Neuron (in vitro differentiated cells): ENCODE data around the gene PSMA6.

Experiments
- H2AFZ ChIP-seq: one replicate; pipeline ENCODE4 v1.6.1; 2013; ENCODE audit warnings: low read depth, mild to moderate bottlenecking, inconsistent platforms, low read length, moderate library complexity
- H3K27me3 ChIP-seq: one replicate; pipeline ENCODE4 v1.6.1; 2013; ENCODE audit warnings: low read length; ENCODE audit not compliant: insufficient read depth
- H3K36me3 ChIP-seq: one replicate; pipeline ENCODE4 v1.6.1; 2013; ENCODE audit warnings: low read length; ENCODE audit not compliant: insufficient read depth
- H3K4me1 ChIP-seq: one replicate; pipeline ENCODE4 v1.6.1; 2013; ENCODE audit warnings: low read length; ENCODE audit not compliant: insufficient read depth
- H3K4me3 ChIP-seq: 2 replicates; pipeline ENCODE4 v1.5.1; 2013; ENCODE audit warnings: mild to moderate bottlenecking, low read length, moderate library complexity
- H3K9me3 ChIP-seq: one replicate; pipeline ENCODE4 v1.6.1; 2013; ENCODE audit warnings: low read length

PSMA6 gene

GRCh38 chr14:35257809-35258208 is 34.4 kb upstream of the PSMA6 start:
- Histone ChIP-seq H3K36me3 (no peaks in the 10 kb centered on the region), H2AFZ (no peak overlapping the region), H3K27me3 (no peaks in the 10 kb centered on the region), H3K4me1 (no peaks in the 10 kb centered on the region), H3K9me3 (no peaks in the 10 kb centered on the region), H3K4me3 (no peak overlapping the region)

GRCh38 chr14:35258420-35258819 is 33.8 kb upstream of the PSMA6 start:
- Histone ChIP-seq H3K4me1 (no peaks in the 10 kb centered on the region), H3K36me3 (no peaks in the 10 kb centered on the region), H3K9me3 (no peaks in the 10 kb centered on the region), H2AFZ (no peak overlapping the region), H3K27me3 (no peaks in the 10 kb centered on the region), H3K4me3 (no peak overlapping the region)

GRCh38 chr14:35261774-35262173 is 30.4 kb upstream of the PSMA6 start:
- no peaks in the 10 kb centered on the region for H3K27me3 ChIP-seq
- no peaks in the 10 kb centered on the region for H3K4me1 ChIP-seq
- H3K36me3 ChIP-seq: no peaks in the 10 kb centered on the region
- H3K9me3 ChIP-seq: no peaks in the 10 kb centered on the region
- H2AFZ ChIP-seq: no peak overlapping the region
- H3K4me3 ChIP-seq: no peak overlapping the region

- Histone ChIP-seq H3K36me3 (no peaks in the 10 kb centered on the region), H2AFZ (no peak overlapping the region), H3K9me3 (no peaks in the 10 kb centered on the region), H3K4me1 (no peaks in the 10 kb centered on the region), H3K27me3 (no peaks in the 10 kb centered on the region), H3K4me3 (no peak overlapping the region)
These were observed 29.7 kb upstream of the PSMA6 start for GRCh38 chr14:35262436-35262835.

GRCh38 chr14:35268946-35269345 is 23.2 kb upstream of the PSMA6 start:
- H3K4me1 ChIP-seq: no peaks in the 10 kb centered on the region
- no peaks in the 10 kb centered on the region for H3K27me3 ChIP-seq
- H3K4me3 ChIP-seq: no peak overlapping the region
- no peak overlapping the region for H2AFZ ChIP-seq
- no peaks in the 10 kb centered on the region for H3K9me3 ChIP-seq
- peaks cover 20% of the 10 kb centered on the region for H3K36me3 ChIP-seq

- H3K36me3 ChIP-seq: peaks cover 27% of the 10 kb centered on the region
- no peaks in the 10 kb centered on the region for H3K9me3 ChIP-seq
- no peaks in the 10 kb centered on the region for H3K4me1 ChIP-seq
- no peaks in the 10 kb centered on the region for H3K27me3 ChIP-seq
- H3K4me3 ChIP-seq: no peak overlapping the region
- no peak overlapping the region for H2AFZ ChIP-seq
These were observed 17.4 kb upstream of the PSMA6 start for GRCh38 chr14:35274805-35275204.

GRCh38 chr14:35277179-35277578 is 15.0 kb upstream of the PSMA6 start:
- Histone ChIP-seq H3K27me3 (no peaks in the 10 kb centered on the region), H3K4me1 (no peaks in the 10 kb centered on the region), H3K4me3 (no peak overlapping the region), H2AFZ (no peak overlapping the region), H3K36me3 (peaks cover 17% of the 10 kb centered on the region), H3K9me3 (no peaks in the 10 kb centered on the region)

GRCh38 chr14:35279369-35279768 is 12.8 kb upstream of the PSMA6 start:
- Histone ChIP-seq H3K9me3 (no peaks in the 10 kb centered on the region), H3K36me3 (peaks cover 7% of the 10 kb centered on the region), H3K4me3 (no peak overlapping the region), H2AFZ (no peak overlapping the region), H3K4me1 (no peaks in the 10 kb centered on the region), H3K27me3 (no peaks in the 10 kb centered on the region)

GRCh38 chr14:35281341-35281740 is 10.8 kb upstream of the PSMA6 start:
- no peaks in the 10 kb centered on the region for H3K9me3 ChIP-seq
- peaks cover 2% of the 10 kb centered on the region for H3K36me3 ChIP-seq
- no peak overlapping the region for H3K4me3 ChIP-seq
- no peaks in the 10 kb centered on the region for H3K27me3 ChIP-seq
- no peak overlapping the region for H2AFZ ChIP-seq
- no peaks in the 10 kb centered on the region for H3K4me1 ChIP-seq

GRCh38 chr14:35284506-35284905 is 7.7 kb upstream of the PSMA6 start:
- Histone ChIP-seq H3K9me3 (no peaks in the 10 kb centered on the region), H3K36me3 (no peaks in the 10 kb centered on the region), H3K27me3 (no peaks in the 10 kb centered on the region), H3K4me1 (no peaks in the 10 kb centered on the region), H2AFZ (no peak overlapping the region), H3K4me3 (no peak overlapping the region)

- no peaks in the 10 kb centered on the region for H3K27me3 ChIP-seq
- no peak overlapping the region for H3K4me3 ChIP-seq
- no peaks in the 10 kb centered on the region for H3K4me1 ChIP-seq
- H3K36me3 ChIP-seq: no peaks in the 10 kb centered on the region
- H2AFZ ChIP-seq: no peak overlapping the region
- H3K9me3 ChIP-seq: no peaks in the 10 kb centered on the region
These were observed 6.8 kb upstream of the PSMA6 start for GRCh38 chr14:35285168-35286002.

GRCh38 chr14:35286003-35286600 is 6.1 kb upstream of the PSMA6 start:
- Histone ChIP-seq H3K4me1 (no peaks in the 10 kb centered on the region), H3K27me3 (no peaks in the 10 kb centered on the region), H2AFZ (no peak overlapping the region), H3K4me3 (no peak overlapping the region), H3K36me3 (no peaks in the 10 kb centered on the region), H3K9me3 (no peaks in the 10 kb centered on the region)

GRCh38 chr14:35286707-35287106 is 5.5 kb upstream of the PSMA6 start:
- H2AFZ ChIP-seq: no peak overlapping the region
- no peaks in the 10 kb centered on the region for H3K4me1 ChIP-seq
- H3K9me3 ChIP-seq: no peaks in the 10 kb centered on the region
- no peaks in the 10 kb centered on the region for H3K36me3 ChIP-seq
- no peak overlapping the region for H3K4me3 ChIP-seq
- no peaks in the 10 kb centered on the region for H3K27me3 ChIP-seq
